Measurements from ENCODE around the gene TBC1D2. TPM values are rescaled to one million over a fixed set of nuclear protein-coding genes. Genes with fewer than 3 reads are reported as not detected.
A peak's percentile ranks its signal among the peaks of the same experiment; 100 is the strongest.

Gene TBC1D2
- total and polyA plus RNA-seq, 2 of the 13 experiments (the other 11 are each of a cell fraction or from before 2014, with no cell fraction given): 2.0 to 2.8 TPM

DNA sequence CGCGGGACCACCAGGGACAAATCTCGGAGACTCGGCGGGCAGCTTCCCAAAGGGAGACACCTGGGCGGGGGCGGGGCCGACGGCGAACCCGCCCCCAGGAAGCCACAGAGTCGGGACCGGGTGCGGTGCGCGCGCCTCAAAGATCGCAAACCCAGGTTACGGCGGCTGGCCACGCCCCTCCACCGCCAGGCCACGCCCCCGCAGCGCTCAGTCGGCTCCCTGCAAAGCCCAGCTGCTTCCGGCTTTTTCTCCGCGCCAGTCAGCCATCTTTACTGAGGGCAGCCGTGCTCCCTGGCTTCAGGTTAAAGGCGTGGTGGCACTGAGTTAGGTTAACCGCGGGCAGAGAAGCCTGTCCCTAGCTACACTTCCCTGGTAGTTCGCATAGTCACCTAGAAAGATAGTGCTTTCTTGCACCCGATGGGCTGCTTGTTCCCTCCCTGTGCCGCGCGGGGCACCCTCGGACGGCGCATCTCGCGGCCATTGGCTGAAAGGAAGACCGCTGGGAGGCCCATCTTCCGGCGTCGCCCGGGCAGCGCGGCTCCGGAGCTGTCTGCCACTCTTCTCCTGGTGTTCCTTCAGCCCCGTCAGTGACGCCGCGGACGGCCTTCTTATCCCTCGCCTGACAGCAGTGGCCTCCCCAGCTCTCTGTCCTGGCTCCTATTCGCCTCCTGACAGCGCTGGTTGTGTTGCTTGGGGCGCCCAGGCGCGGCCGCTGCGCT lies at the start of gene TBC1D2 (continued):
- TF ChIP-seq ZNF24 (IDR thresholded peaks at IDR 0.05) (0 out of 2 replicates have a peak, but pooled peaks have one; percentile 42), POLR2G (IDR thresholded peaks at IDR 0.05; ENCODE audit: low read depth, low read length) (peak; percentile 78), ZNF232 (CRISPR knock-in tag; IDR thresholded peaks at IDR 0.05; ENCODE audit: borderline replicate concordance) (peak; percentile 83; the same call in 1 of the 2 replicates), HMG20A (CRISPR knock-in tag; IDR thresholded peaks at IDR 0.05; ENCODE audit: borderline replicate concordance) (no peak), ZFP62 (CRISPR knock-in tag; IDR thresholded peaks at IDR 0.05) (no peak), ARNT2 (CRISPR knock-in tag; IDR thresholded peaks at IDR 0.05; ENCODE audit: low read depth) (peak; percentile 63), FOXJ3 (CRISPR knock-in tag; IDR thresholded peaks at IDR 0.05; ENCODE audit: borderline replicate concordance) (0 out of 2 replicates have a peak, but pooled peaks have one; percentile 53), ZNF589 (CRISPR knock-in tag; conservative IDR thresholded peaks at IDR 0.05) (0 out of 2 replicates have a peak, but pooled peaks have one; percentile 69), KDM2A (CRISPR knock-in tag; IDR thresholded peaks at IDR 0.05; ENCODE audit: borderline replicate concordance, low read depth) (peak; percentile 83), IRX3 (CRISPR knock-in tag; IDR thresholded peaks at IDR 0.05; ENCODE audit: borderline replicate concordance, low read depth) (no peak; the same call in 1 of the 2 replicates)
- TF ChIP-seq, protein P1, sequence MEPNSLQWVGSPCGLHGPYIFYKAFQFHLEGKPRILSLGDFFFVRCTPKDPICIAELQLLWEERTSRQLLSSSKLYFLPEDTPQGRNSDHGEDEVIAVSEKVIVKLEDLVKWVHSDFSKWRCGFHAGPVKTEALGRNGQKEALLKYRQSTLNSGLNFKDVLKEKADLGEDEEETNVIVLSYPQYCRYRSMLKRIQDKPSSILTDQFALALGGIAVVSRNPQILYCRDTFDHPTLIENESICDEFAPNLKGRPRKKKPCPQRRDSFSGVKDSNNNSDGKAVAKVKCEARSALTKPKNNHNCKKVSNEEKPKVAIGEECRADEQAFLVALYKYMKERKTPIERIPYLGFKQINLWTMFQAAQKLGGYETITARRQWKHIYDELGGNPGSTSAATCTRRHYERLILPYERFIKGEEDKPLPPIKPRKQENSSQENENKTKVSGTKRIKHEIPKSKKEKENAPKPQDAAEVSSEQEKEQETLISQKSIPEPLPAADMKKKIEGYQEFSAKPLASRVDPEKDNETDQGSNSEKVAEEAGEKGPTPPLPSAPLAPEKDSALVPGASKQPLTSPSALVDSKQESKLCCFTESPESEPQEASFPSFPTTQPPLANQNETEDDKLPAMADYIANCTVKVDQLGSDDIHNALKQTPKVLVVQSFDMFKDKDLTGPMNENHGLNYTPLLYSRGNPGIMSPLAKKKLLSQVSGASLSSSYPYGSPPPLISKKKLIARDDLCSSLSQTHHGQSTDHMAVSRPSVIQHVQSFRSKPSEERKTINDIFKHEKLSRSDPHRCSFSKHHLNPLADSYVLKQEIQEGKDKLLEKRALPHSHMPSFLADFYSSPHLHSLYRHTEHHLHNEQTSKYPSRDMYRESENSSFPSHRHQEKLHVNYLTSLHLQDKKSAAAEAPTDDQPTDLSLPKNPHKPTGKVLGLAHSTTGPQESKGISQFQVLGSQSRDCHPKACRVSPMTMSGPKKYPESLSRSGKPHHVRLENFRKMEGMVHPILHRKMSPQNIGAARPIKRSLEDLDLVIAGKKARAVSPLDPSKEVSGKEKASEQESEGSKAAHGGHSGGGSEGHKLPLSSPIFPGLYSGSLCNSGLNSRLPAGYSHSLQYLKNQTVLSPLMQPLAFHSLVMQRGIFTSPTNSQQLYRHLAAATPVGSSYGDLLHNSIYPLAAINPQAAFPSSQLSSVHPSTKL (CRISPR knock-in tag; IDR thresholded peaks at IDR 0.05): peak; percentile 43; the same call in 1 of the 2 replicates
- TF ChIP-seq, protein P2, sequence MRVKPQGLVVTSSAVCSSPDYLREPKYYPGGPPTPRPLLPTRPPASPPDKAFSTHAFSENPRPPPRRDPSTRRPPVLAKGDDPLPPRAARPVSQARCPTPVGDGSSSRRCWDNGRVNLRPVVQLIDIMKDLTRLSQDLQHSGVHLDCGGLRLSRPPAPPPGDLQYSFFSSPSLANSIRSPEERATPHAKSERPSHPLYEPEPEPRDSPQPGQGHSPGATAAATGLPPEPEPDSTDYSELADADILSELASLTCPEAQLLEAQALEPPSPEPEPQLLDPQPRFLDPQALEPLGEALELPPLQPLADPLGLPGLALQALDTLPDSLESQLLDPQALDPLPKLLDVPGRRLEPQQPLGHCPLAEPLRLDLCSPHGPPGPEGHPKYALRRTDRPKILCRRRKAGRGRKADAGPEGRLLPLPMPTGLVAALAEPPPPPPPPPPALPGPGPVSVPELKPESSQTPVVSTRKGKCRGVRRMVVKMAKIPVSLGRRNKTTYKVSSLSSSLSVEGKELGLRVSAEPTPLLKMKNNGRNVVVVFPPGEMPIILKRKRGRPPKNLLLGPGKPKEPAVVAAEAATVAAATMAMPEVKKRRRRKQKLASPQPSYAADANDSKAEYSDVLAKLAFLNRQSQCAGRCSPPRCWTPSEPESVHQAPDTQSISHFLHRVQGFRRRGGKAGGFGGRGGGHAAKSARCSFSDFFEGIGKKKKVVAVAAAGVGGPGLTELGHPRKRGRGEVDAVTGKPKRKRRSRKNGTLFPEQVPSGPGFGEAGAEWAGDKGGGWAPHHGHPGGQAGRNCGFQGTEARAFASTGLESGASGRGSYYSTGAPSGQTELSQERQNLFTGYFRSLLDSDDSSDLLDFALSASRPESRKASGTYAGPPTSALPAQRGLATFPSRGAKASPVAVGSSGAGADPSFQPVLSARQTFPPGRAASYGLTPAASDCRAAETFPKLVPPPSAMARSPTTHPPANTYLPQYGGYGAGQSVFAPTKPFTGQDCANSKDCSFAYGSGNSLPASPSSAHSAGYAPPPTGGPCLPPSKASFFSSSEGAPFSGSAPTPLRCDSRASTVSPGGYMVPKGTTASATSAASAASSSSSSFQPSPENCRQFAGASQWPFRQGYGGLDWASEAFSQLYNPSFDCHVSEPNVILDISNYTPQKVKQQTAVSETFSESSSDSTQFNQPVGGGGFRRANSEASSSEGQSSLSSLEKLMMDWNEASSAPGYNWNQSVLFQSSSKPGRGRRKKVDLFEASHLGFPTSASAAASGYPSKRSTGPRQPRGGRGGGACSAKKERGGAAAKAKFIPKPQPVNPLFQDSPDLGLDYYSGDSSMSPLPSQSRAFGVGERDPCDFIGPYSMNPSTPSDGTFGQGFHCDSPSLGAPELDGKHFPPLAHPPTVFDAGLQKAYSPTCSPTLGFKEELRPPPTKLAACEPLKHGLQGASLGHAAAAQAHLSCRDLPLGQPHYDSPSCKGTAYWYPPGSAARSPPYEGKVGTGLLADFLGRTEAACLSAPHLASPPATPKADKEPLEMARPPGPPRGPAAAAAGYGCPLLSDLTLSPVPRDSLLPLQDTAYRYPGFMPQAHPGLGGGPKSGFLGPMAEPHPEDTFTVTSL (CRISPR knock-in tag; IDR thresholded peaks at IDR 0.05; ENCODE audit: borderline replicate concordance): peak; percentile 55; the same call in 1 of the 2 replicates
- TF ChIP-seq, protein P3, sequence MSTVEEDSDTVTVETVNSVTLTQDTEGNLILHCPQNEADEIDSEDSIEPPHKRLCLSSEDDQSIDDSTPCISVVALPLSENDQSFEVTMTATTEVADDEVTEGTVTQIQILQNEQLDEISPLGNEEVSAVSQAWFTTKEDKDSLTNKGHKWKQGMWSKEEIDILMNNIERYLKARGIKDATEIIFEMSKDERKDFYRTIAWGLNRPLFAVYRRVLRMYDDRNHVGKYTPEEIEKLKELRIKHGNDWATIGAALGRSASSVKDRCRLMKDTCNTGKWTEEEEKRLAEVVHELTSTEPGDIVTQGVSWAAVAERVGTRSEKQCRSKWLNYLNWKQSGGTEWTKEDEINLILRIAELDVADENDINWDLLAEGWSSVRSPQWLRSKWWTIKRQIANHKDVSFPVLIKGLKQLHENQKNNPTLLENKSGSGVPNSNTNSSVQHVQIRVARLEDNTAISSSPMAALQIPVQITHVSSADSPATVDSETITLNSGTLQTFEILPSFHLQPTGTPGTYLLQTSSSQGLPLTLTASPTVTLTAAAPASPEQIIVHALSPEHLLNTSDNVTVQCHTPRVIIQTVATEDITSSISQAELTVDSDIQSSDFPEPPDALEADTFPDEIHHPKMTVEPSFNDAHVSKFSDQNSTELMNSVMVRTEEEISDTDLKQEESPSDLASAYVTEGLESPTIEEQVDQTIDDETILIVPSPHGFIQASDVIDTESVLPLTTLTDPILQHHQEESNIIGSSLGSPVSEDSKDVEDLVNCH (CRISPR knock-in tag; IDR thresholded peaks at IDR 0.05): no peak
- TF ChIP-seq, protein P4, sequence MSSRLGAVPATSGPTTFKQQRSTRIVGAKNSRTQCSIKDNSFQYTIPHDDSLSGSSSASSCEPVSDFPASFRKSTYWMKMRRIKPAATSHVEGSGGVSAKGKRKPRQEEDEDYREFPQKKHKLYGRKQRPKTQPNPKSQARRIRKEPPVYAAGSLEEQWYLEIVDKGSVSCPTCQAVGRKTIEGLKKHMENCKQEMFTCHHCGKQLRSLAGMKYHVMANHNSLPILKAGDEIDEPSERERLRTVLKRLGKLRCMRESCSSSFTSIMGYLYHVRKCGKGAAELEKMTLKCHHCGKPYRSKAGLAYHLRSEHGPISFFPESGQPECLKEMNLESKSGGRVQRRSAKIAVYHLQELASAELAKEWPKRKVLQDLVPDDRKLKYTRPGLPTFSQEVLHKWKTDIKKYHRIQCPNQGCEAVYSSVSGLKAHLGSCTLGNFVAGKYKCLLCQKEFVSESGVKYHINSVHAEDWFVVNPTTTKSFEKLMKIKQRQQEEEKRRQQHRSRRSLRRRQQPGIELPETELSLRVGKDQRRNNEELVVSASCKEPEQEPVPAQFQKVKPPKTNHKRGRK (CRISPR knock-in tag; IDR thresholded peaks at IDR 0.05): no peak

Measured in HepG2 (cell line).